GM11168 (cell line): ENCODE measurements around the gene ZNF423.

ENCODE experiments used
- in situ Hi-C: fragments of 300-500 bp; cut with MboI; formaldehyde crosslinking; loops from one replicate; pipeline ENCODE4 v1.12.0; 2022; ENCODE audit warnings: low sequenced_read_pairs; ENCODE audit not compliant: unreplicated experiment

The ZNF423 gene

DNA sequence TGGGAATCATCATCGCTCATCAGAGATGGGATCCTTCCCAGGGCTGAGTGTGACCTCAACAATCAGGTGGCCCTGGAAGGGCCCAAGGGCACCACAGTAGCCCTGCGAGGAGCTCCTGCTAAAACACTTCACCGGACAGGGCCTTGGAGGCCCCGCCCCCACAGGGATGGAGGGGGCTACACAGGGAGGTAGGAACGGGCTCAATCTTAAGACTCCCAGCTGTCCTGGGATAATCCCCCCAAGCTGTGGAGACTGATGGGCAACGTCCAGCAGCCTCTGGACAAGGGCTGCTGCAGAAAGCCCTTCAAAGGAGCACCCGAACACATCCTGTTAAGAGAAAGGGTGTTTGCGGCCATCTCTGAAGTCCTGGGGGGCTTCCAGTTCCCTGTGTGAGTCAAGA lies 60.4 kb downstream of the ZNF423 start:
- in situ Hi-C loops: no loop called here

GRCh38 chr16:49793244-49793643 lies 62.7 kb downstream of the ZNF423 start:
- in situ Hi-C loops: no loop called here

GRCh38 chr16:49789616-49790015 lies 66.3 kb downstream of the ZNF423 start:
- in situ Hi-C loops: no loop called here

GRCh38 chr16:49788986-49789385 lies 66.9 kb downstream of the ZNF423 start:
- in situ Hi-C loops: no loop called here

GRCh38 chr16:49788572-49788971 lies 67.3 kb downstream of the ZNF423 start:
- in situ Hi-C loops: no loop called here

DNA sequence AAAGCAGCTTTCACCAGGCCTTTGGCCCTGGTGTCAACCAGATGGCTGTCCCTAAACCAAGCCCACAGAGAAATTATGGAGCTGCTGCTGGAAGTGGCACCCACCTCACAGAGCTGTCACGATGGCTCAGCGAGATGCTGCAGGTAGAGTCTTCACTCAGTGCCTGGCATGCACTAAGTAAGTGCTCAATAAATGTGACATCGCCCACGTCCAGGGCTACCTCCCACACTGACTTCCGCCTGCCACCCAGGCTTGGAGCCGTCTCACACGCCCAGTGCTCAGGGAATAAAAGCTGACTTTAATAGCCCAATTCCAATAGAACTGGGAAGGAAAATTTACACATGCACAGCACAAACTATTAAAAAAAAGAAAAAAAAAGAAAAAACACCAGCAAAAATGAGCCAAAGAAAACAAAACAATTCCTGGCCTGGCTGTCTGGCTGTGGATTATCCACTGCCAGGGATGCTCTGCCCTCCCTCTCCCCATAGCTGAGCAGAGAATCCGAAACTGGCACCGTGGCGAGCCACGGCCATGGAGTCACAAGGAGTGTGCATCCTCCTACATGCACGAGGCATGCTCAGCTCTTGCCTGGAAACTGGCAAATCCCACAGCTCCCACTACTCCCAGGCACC lies 68.9 kb downstream of the ZNF423 start:
- in situ Hi-C loops: no loop called here

- in situ Hi-C loops: no loop called here
These were observed 69.9 kb downstream of the ZNF423 start for GRCh38 chr16:49785970-49786369.

DNA sequence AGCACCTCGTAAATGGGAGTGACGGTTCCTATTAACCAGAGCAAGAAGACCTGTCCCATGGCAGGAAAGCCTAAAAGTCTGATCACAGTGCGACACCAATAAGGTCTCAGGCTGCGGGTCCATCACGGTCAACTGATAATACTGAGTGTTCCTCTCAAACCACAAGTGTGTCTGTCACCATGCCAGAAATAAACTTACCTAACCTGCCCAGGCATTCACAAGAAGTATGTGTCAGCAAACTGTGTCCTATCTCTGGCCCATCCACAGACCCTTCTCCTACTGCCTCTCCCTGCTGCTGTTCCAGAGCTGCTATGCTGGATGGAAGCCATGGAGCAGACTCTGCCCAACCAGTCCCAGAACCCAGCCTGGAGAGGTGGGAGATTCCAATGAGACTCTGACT lies 73.5 kb downstream of the ZNF423 start:
- in situ Hi-C loops: no loop called here

- in situ Hi-C loops: no loop called here
These were observed 74.5 kb downstream of the ZNF423 start for GRCh38 chr16:49781401-49781800.

DNA sequence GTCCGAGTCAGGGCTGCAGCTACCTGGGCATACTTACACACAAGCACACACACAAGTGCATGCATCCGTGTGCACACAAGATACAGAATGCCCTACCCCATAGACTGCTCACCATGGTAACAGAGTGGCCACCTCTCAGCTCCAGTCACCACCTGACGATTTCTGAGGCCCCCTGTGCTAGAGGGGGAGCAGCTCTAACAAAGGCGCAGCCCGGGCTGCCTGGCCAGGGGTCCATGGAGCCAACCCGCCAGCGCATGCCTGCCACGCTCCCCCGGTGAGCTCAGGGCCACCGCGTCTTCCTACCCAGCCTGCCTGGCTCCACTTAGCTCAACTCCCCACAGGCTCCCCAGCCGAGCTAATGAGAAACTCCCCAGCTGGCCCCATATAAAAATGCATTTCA lies 75.5 kb downstream of the ZNF423 start:
- in situ Hi-C loops: no loop called here

GRCh38 chr16:49779979-49780378 lies 75.9 kb downstream of the ZNF423 start:
- in situ Hi-C loops: no loop called here

DNA sequence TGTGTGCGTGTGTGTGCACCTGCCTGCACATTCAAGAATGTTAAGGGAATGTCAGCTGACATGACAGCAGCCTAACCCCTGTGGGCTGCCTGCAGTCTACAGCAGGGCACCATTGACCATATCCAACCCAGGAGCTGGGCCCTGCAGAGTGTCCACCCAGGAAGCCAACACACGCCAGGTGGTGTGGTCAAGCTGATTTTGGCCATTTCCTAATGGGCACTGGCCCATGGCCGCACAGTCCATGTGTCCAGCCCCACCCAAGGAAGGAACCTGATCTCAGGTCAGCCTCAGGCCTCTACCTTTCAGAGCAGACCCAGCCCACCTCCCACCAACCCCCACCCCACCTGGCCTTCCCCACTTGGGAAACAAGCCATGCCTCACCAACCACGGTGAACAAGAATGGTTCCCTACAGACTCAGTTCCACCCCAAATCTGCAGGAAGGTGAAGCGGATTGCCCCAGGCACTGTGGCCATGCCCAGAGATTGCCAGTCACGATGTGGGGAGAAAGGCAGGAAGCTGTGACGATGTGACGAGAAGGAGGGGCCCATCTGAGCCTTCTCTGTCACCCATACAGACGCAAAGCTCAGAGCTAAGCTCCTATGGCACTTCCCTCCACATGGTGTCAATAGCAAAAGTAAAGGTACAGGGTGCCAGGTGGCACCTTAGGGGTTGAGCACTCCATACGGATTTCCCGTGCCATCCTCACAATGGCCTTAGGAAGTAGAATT lies 77.5 kb downstream of the ZNF423 start:
- in situ Hi-C loops: no loop called here

DNA sequence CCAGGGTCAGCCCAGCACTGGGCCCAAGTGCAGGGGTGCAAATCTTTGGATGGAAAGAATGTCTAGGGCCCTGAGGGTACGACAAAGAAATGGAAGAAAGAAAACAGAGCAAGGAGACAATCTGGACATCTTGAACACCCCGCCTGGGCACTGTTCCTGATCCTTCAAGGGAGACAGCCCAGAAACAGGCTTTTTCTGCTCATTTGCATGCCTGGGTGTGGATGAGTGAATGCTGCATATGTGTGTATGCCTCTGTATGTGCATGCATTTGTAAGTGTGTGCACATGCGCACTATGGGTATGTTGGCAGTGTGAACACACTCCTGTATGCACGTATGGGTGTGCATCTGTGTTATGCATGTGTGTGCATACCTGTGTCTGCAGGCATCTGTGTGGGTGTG lies 79.2 kb downstream of the ZNF423 start:
- in situ Hi-C loops: no loop called here

- in situ Hi-C loops: no loop called here
These were observed 79.8 kb downstream of the ZNF423 start for GRCh38 chr16:49776085-49776595.

DNA sequence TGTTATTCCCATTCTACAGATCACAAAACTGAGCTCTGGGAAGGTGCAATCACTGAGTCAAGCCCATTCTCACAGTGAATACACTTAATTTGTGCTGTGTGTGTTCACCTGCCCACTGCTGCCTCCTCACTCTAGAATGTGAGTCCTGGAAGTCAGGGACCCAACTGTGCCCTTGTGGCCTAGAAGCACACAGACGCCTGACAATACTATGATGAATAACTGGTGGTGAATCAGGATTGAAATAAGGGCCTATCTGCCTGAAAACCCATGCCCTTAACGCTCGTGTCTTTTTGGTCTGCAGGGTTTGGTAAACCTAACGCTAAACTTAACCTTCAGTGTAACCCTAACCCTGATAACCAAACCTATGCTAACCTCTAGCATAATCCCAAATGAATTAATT lies 80.3 kb downstream of the ZNF423 start:
- in situ Hi-C loops: no loop called here

GRCh38 chr16:49775018-49775417 lies 80.9 kb downstream of the ZNF423 start:
- in situ Hi-C loops: no loop called here

GRCh38 chr16:49773534-49774475 lies 82.1 kb downstream of the ZNF423 start:
- in situ Hi-C loops: no loop called here

GRCh38 chr16:49767998-49768397 lies 87.9 kb downstream of the ZNF423 start:
- in situ Hi-C loops: no loop called here

DNA sequence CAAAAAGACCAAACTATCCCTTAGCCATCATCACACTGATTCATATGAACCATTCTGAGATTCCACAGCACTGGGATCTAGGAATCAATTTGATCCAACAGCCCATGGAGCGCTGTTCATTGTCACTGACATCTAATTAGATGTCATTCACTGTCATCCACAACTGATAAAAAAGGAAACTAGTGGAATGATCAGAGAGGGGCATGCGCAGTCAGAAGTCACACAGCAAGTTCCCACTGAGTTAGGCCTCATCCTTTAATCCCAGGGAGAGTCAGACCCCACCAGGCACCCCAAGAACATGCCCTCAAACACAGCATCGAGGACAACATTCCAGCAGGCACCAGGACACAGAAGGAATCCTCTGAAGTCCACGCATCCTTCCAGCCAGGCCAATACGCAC lies 88.5 kb downstream of the ZNF423 start:
- in situ Hi-C loops: no loop called here

DNA sequence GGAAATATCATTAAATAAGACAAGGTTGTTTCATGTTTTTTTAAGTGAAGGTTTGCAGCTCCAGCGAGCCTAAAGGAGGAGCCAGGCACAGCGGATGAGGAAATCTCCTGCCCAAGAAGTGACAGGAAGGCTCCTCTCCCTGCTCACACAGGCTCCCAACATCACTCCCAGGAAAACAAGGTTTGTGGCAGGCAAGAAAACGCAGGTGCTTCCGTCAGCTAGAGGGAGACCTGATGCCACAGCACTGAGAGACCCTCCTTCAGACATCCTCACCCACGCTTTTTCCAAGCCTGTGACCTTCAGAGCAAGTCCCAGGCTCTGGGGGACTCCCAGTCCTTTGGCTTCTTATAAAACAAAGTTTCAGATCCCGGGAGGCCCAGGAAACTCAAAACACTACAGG lies 89.7 kb downstream of the ZNF423 start:
- in situ Hi-C loops: no loop called here

GRCh38 chr16:49763826-49764225 lies 92.1 kb downstream of the ZNF423 start:
- in situ Hi-C loops: no loop called here
